K562 (cell line): ENCODE measurements around the gene KIZ. TPM values are rescaled to one million over a fixed set of nuclear protein-coding genes. Genes with fewer than 3 reads are reported as not detected.

ENCODE experiments used
- ATAC-seq: fragments of 200-7000 bp; cut with Tn5 transposase; 3 replicates; pipeline ENCODE4 v1.9.1; 2020; ENCODE audit warnings: moderate library complexity
- BruUV-seq: library from RNA; stranded (reverse); fragments of 400-500 nt; replicated peaks from 2 replicates; lab custom pipeline; 2021; lab: Mats Ljungman, UMichigan
- CTCF ChIA-PET: fragments of 300-600 bp; formaldehyde crosslinking; extraction: SDS; loops from one replicate; lab custom pipeline; 2021; ENCODE audit warnings: low intra/inter-chr PET ratio; lab: Yijun Ruan, JAX
- POLR2A ChIA-PET: fragments of 300-600, 350-650 bp; sonication (Branson Sonifier 250); formaldehyde crosslinking; extraction: SDS; loops from one replicate; lab custom pipeline; 2021; ENCODE audit warnings: antibody characterized with exemption, inconsistent platforms; lab: Yijun Ruan, JAX
- DNase-seq, 4 experiments: peaks; one replicate each; pipeline versions ENCODE4 v3.0.0 to v3.0.0-alpha.2; 2011 to 2018; ENCODE audit warnings: low spot score in 3 of 4, mixed read lengths in 3 of 4; ENCODE audit errors: extremely low read depth in 1 of 4
- FAIRE-seq: peaks from 2 replicates; lab custom pipeline; 2011; peaks lifted over from hg19 to GRCh38; lab: Jason Lieb, UNC
- H2AFZ ChIP-seq: 2 replicates; pipeline ENCODE4 v1.6.0; 2011; ENCODE audit warnings: low read depth, low read length, control low read depth, inconsistent platforms
- H3K27ac ChIP-seq: fragments of 200-600 bp; 3 replicates; pipeline ENCODE4 v1.8.0; 2011; ENCODE audit warnings: low read depth, mild to moderate bottlenecking, control low read depth, inconsistent platforms, low read length, moderate library complexity, mixed read lengths; ENCODE audit errors: extremely low read depth
- H3K27me3 ChIP-seq, 2 experiments: fragments of 300-600 bp in 1 of 2; 2 replicates in 1 of 2; 3 replicates in 1 of 2; pipeline versions ENCODE4 v1.6.0 to v1.8.0; 2011; ENCODE audit warnings: inconsistent platforms in 2 of 2, low read length in 2 of 2, mild to moderate bottlenecking in 1 of 2, mixed read lengths in 1 of 2, moderate library complexity in 1 of 2; ENCODE audit not compliant: control insufficient read depth in 2 of 2, insufficient read depth in 2 of 2
- H3K36me3 ChIP-seq: fragments of 300-600 bp; 3 replicates; pipeline ENCODE4 v1.8.0; 2011; ENCODE audit warnings: mild to moderate bottlenecking, low read length, inconsistent platforms; ENCODE audit not compliant: control insufficient read depth, insufficient read depth
- H3K4me1 ChIP-seq, 2 experiments: fragments of 200-600 bp in 1 of 2; replicated peaks in 1 of 2; 2 replicates in 1 of 2; 3 replicates in 1 of 2; pipeline versions ENCODE4 v1.5.1 to v1.8.0; 2011; ENCODE audit warnings: inconsistent platforms in 2 of 2, low read length in 2 of 2, mild to moderate bottlenecking in 1 of 2, mixed read lengths in 1 of 2, moderate library complexity in 1 of 2; ENCODE audit not compliant: control insufficient read depth in 2 of 2, insufficient read depth in 2 of 2
- H3K4me2 ChIP-seq: 2 replicates; pipeline ENCODE4 v1.6.1; 2011; ENCODE audit warnings: low read length, control low read depth, inconsistent platforms, mixed read lengths; ENCODE audit not compliant: insufficient read depth
- H3K4me3 ChIP-seq: fragments of 200-600 bp; sonication (generic), shearing (Covaris generic); 2 replicates; pipeline ENCODE4 v1.5.1; 2016; ENCODE audit warnings: control low read depth, inconsistent platforms
- H3K79me2 ChIP-seq: fragments of 200-600 bp; 3 replicates; pipeline ENCODE4 v1.8.0; 2011; ENCODE audit warnings: low read length, inconsistent platforms; ENCODE audit not compliant: control insufficient read depth, insufficient read depth
- H3K9ac ChIP-seq, 2 experiments: 2 replicates each; pipeline versions ENCODE4 v1.6.0 to v1.6.1; 2011; ENCODE audit warnings: low read depth in 2 of 2, low read length in 2 of 2, control low read depth in 1 of 2, inconsistent platforms in 1 of 2, mild to moderate bottlenecking in 1 of 2, mixed read lengths in 1 of 2; ENCODE audit not compliant: insufficient read depth in 1 of 2
- H3K9me1 ChIP-seq: one replicate; pipeline ENCODE4 v1.6.0; 2011; ENCODE audit warnings: inconsistent platforms, mild to moderate bottlenecking, low read length, moderate library complexity; ENCODE audit not compliant: control insufficient read depth, insufficient read depth
- H3K9me3 ChIP-seq: replicated peaks from 2 replicates; pipeline ENCODE4 v1.5.1; 2011; ENCODE audit warnings: low read depth, low read length, inconsistent platforms; ENCODE audit not compliant: control insufficient read depth, insufficient read depth
- H4K20me1 ChIP-seq: replicated peaks from 2 replicates; pipeline ENCODE4 v1.6.1; 2011; ENCODE audit warnings: low read length, inconsistent platforms, mixed read lengths; ENCODE audit not compliant: control insufficient read depth, insufficient read depth
- E4F1 ChIP-seq: fragments of 250-450 bp; sonication (Bioruptor Pico); IDR thresholded peaks from 2 replicates; pipeline ENCODE4 v1.5.0; 2021; ENCODE audit warnings: mild to moderate bottlenecking, borderline replicate concordance
- HDAC2 ChIP-seq: fragments of 450-650 bp; IDR thresholded peaks from 2 replicates; pipeline ENCODE4 v1.6.1; 2016; ENCODE audit warnings: mild to moderate bottlenecking
- KDM1A ChIP-seq, 2 experiments: fragments of 450-650 bp; IDR thresholded peaks; 2 replicates each; pipeline ENCODE4 v1.6.1; 2016; ENCODE audit warnings: mild to moderate bottlenecking in 2 of 2
- LCOR ChIP-seq: sonication (generic); formaldehyde crosslinking; IDR thresholded peaks from 2 replicates; pipeline ENCODE4 v1.8.0; 2022; ENCODE audit warnings: mild to moderate bottlenecking, missing genetic modification reagents
- NCOA4 ChIP-seq: fragments of 450-650 bp; IDR thresholded peaks from 2 replicates; pipeline ENCODE4 v1.6.1; 2018; ENCODE audit warnings: mild to moderate bottlenecking; ENCODE audit not compliant: partially characterized antibody
- POLR3A ChIP-seq: IDR thresholded peaks from 2 replicates; pipeline ENCODE4 v1.6.1; 2011; ENCODE audit warnings: borderline replicate concordance, mild to moderate bottlenecking, moderate library complexity; ENCODE audit not compliant: insufficient read length, insufficient read depth; ENCODE audit errors: extremely low read depth
- PREB ChIP-seq: sonication (generic); formaldehyde crosslinking; IDR thresholded peaks from 2 replicates; pipeline ENCODE4 v1.8.1; 2023; ENCODE audit warnings: mild to moderate bottlenecking, missing genetic modification reagents
- RNF2 ChIP-seq: sonication (generic); IDR thresholded peaks from 2 replicates; pipeline ENCODE4 v1.6.1; 2016
- SIN3A ChIP-seq, 2 experiments: fragments of 150-350 bp in 1 of 2; IDR thresholded peaks; 2 replicates each; pipeline ENCODE4 v1.6.1; 2011 to 2016; ENCODE audit warnings: borderline replicate concordance in 2 of 2, low read depth in 2 of 2, low read length in 2 of 2, mild to moderate bottlenecking in 2 of 2, moderate library complexity in 2 of 2; ENCODE audit not compliant: control insufficient read depth in 1 of 2
- TEAD2 ChIP-seq: fragments of 450-650 bp; IDR thresholded peaks from 2 replicates; pipeline ENCODE4 v1.6.1; 2016; ENCODE audit warnings: missing genetic modification characterization, control low read depth, missing compliant biosample characterization
- THAP12 ChIP-seq: fragments of 250-450 bp; sonication (Bioruptor Pico); IDR thresholded peaks from 2 replicates; pipeline ENCODE4 v1.9.0; 2021; ENCODE audit warnings: mild to moderate bottlenecking, inconsistent platforms
- TRIM28 ChIP-seq: fragments of 450-650 bp; IDR thresholded peaks from 2 replicates; pipeline ENCODE4 v1.6.1; 2017
- ZNF717 ChIP-seq: fragments of 250-450 bp; sonication (Bioruptor Pico); IDR thresholded peaks from 2 replicates; pipeline ENCODE4 v1.5.0; 2021
- ZNF766 ChIP-seq: fragments of 200-800 bp; sonication (Bioruptor generic); conservative IDR thresholded peaks from 2 replicates; pipeline ENCODE4 v1.6.1; 2016; ENCODE audit warnings: missing genetic modification characterization, missing compliant biosample characterization
- WGBS: fragments of 100-300 bp; shearing (Covaris generic); methylation state at CpG from one replicate; pipeline ENCODE4 v1.1.6; 2016; ENCODE audit warnings: low coverage, mixed read lengths; ENCODE audit not compliant: insufficient coverage; ENCODE audit errors: missing lambda C conversion rate; 5-methylcytosine and 5-hydroxymethylcytosine counted together
- in situ Hi-C: fragments of 300-500 bp; cut with MboI; formaldehyde crosslinking; loops from 4 replicates; pipeline ENCODE4 v1.15.0; 2018; ENCODE audit warnings: inconsistent platforms, mixed read lengths
- intact Hi-C: fragments of 100-400 bp; cut with micrococcal nuclease; formaldehyde crosslinking; loops from 2 replicates; pipeline ENCODE4 v1.14.2; 2022
- polyA plus RNA-seq, 8 experiments: library from polyadenylated mRNA; depleted of rRNA in 4 of 8; stranded (reverse) in 5 of 8; unstranded in 3 of 8; fragments of >200 nt; fragmentation: Nextera tagmentation in 2 of 8; fragmentation: Illumina TruSeq in 1 of 8; extraction: Ambion mirVana in 2 of 8; extraction: Trizol in 1 of 8; gene quantifications; 2 replicates each; pipeline versions ENCODE4 v1.2.1 to v1.2.3, GENCODE V29; 2011 to 2014; ENCODE audit warnings: inconsistent platforms in 1 of 8, missing spikeins in 1 of 8
- total RNA-seq, 7 experiments: library from RNA; depleted of rRNA in 6 of 7; stranded (reverse); fragments of >200 nt in 6 of 7; fragmentation: Illumina TruSeq in 2 of 7; extraction: Trizol in 2 of 7; gene quantifications; 2 replicates each; pipeline versions ENCODE4 v1.2.1 to v1.2.3, GENCODE V29; 2011 to 2021; ENCODE audit warnings: low replicate concordance in 1 of 7

Gene KIZ
- total and polyA plus RNA-seq, 9 of the 15 experiments (the other 6 are each of a cell fraction or from before 2014, with no cell fraction given) = 4.9 to 21.1 (median 13.5) TPM

DNA sequence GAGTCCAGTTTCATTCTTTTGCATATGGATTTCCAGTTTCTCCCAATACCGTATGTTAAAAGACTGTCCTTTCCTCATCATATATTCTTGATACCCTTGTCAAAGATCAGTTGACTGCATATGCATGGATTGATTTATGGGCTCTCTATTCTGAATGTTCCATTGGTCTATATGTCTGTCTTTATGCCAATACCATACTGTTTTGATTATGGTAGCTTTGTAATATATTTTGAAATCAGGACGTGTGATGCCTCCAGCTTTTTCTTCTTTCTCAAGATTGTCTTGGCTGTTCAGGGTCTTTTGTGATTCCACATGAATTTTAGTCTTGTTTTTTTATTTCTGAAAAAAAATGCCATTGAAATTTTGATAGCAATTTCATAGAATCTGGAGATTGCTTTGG, 51.9 kb downstream of the KIZ start (continued):
- TF ChIP-seq THAP12 (CRISPR knock-in tag) (no peak), NCOA4 (no peak), E4F1 (CRISPR knock-in tag) (no peak), TRIM28 (0 out of 2 replicates have a peak, but pooled peaks have one; percentile 28), KDM1A (IDR thresholded peaks at IDR 0.05) (no peak)

- WGBS = 45% methylated on average over 2 of the region's 2 CpGs
- no peaks in the 10 kb centered on the region for H3K36me3 ChIP-seq
- H3K9ac ChIP-seq = no peak overlapping the region
- no peaks in the 10 kb centered on the region for H3K27me3 ChIP-seq
- ATAC-seq = no peak
- no peak overlapping the region for H2AFZ ChIP-seq
- no peaks in the 10 kb centered on the region for H3K79me2 ChIP-seq
- H3K9me3 ChIP-seq = no peaks in the 10 kb centered on the region
- peak; percentile 6 for FAIRE-seq
- in situ Hi-C loops (no loop called here), intact Hi-C loops (no loop called here)
- DNase-seq = no peak
- no peaks in the 10 kb centered on the region; a peak in 1 of 5 replicates for H3K4me1 ChIP-seq
- no peak overlapping the region for H3K4me3 ChIP-seq
- no TSS peak for BruUV-seq
- POLR2A ChIA-PET = no interaction called here
- H3K9me1 ChIP-seq = no peaks in the 10 kb centered on the region
- no peaks in the 10 kb centered on the region for H4K20me1 ChIP-seq
- H3K27ac ChIP-seq = no peak overlapping the region
- CTCF ChIA-PET = no interaction called here
- H3K4me2 ChIP-seq = no peak overlapping the region
- no peak for TF ChIP-seq HDAC2
- TF ChIP-seq TEAD2 = no peak
- no peak for TF ChIP-seq LCOR (CRISPR knock-in tag)
- no peak for TF ChIP-seq ZNF717 (CRISPR knock-in tag)
- no peak for TF ChIP-seq SIN3A (IDR thresholded peaks at IDR 0.05; ENCODE audit: borderline replicate concordance in 2 of 2, control insufficient read depth in 1 of 2, low read depth in 2 of 2, low read length in 2 of 2)
- no peak for TF ChIP-seq POLR3A
- TF ChIP-seq PREB (CRISPR knock-in tag) = no peak
- TF ChIP-seq RNF2 = no peak
- no peak for TF ChIP-seq ZNF766 (CRISPR knock-in tag)
Observed at GRCh38 chr20:21179757-21180156, 53.9 kb downstream of the KIZ start.
